Measurements from ENCODE around the gene CCL2. TPM values are rescaled to one million over a fixed set of nuclear protein-coding genes. Genes with fewer than 3 reads are reported as not detected.
"Not testable (repeated sequence)": the region's sequence is repeated elsewhere in the genome, so short reads cannot be mapped to it uniquely, and the experiment has no call there.

CCL2 gene
- total RNA-seq, 1 donor from 2014 or later = 44.1 TPM

- DNase-seq (ENCODE audit: low read depth) = no peak
- peaks cover 8% of the 10 kb centered on the region for H3K4me1 Mint-ChIP-seq (ENCODE audit: low read depth, unreplicated experiment)
- no peak overlapping the region for H3K4me3 Mint-ChIP-seq (ENCODE audit: unreplicated experiment)
- no peaks in the 10 kb centered on the region for H3K36me3 Mint-ChIP-seq (ENCODE audit: low read depth, unreplicated experiment)
- TF ChIP-seq CTCF (IDR thresholded peaks at IDR 0.05; ENCODE audit: insufficient read depth, low read depth, low read length) = no peak
- FAIRE-seq = no peak
- Histone ChIP-seq H3K4me2 (ENCODE audit: low read length) (no peak overlapping the region), H3K79me2 (ENCODE audit: insufficient read depth, low read length) (no peaks in the 10 kb centered on the region), H3K9me3 (ENCODE audit: insufficient read depth, low read depth, low read length) (peaks cover under 1% of the 10 kb centered on the region), H3K4me1 (ENCODE audit: insufficient read depth, low read length) (peaks cover 3% of the 10 kb centered on the region), H3K9ac (ENCODE audit: low read length) (no peak overlapping the region), H3K27ac (ENCODE audit: low read depth, low read length) (no peak overlapping the region), H3K36me3 (ENCODE audit: insufficient read depth, low read length) (no peaks in the 10 kb centered on the region), H4K20me1 (ENCODE audit: insufficient read depth, low read length) (no peaks in the 10 kb centered on the region), H3K4me3 (ENCODE audit: insufficient read depth, low read depth, low read length) (no peak overlapping the region), H2AFZ (ENCODE audit: low read depth, low read length) (no peak overlapping the region), H3K27me3 (ENCODE audit: insufficient read depth, low read length) (no peaks in the 10 kb centered on the region)
- H3K9me3 Mint-ChIP-seq (ENCODE audit: unreplicated experiment) = peaks cover 3% of the 10 kb centered on the region
- peaks cover 16% of the 10 kb centered on the region for H3K27me3 Mint-ChIP-seq (ENCODE audit: low read depth, unreplicated experiment)
- H3K27ac Mint-ChIP-seq (ENCODE audit: unreplicated experiment) = no peak overlapping the region
Observed at GRCh38 chr17:34225046-34225445, 30.0 kb upstream of the CCL2 start.

- Histone ChIP-seq H3K4me2 (ENCODE audit: low read length) (no peak overlapping the region), H3K4me1 (ENCODE audit: insufficient read depth, low read length) (peaks cover 3% of the 10 kb centered on the region), H2AFZ (ENCODE audit: low read depth, low read length) (no peak overlapping the region), H3K79me2 (ENCODE audit: insufficient read depth, low read length) (no peaks in the 10 kb centered on the region), H3K9ac (ENCODE audit: low read length) (no peak overlapping the region), H3K27ac (ENCODE audit: low read depth, low read length) (no peak overlapping the region), H3K36me3 (ENCODE audit: insufficient read depth, low read length) (no peaks in the 10 kb centered on the region), H3K9me3 (ENCODE audit: insufficient read depth, low read depth, low read length) (peaks cover 2% of the 10 kb centered on the region), H3K27me3 (ENCODE audit: insufficient read depth, low read length) (no peaks in the 10 kb centered on the region), H3K4me3 (ENCODE audit: insufficient read depth, low read depth, low read length) (no peak overlapping the region), H4K20me1 (ENCODE audit: insufficient read depth, low read length) (no peaks in the 10 kb centered on the region)
- Mint-ChIP-seq H3K4me3 (ENCODE audit: unreplicated experiment) (no peak overlapping the region), H3K27ac (ENCODE audit: unreplicated experiment) (no peak overlapping the region), H3K9me3 (ENCODE audit: unreplicated experiment) (peaks cover 4% of the 10 kb centered on the region), H3K36me3 (ENCODE audit: low read depth, unreplicated experiment) (no peaks in the 10 kb centered on the region), H3K4me1 (ENCODE audit: low read depth, unreplicated experiment) (peaks cover 5% of the 10 kb centered on the region), H3K27me3 (ENCODE audit: low read depth, unreplicated experiment) (peaks cover 15% of the 10 kb centered on the region)
- peak; percentile 77 for DNase-seq (ENCODE audit: low read depth)
- TF ChIP-seq CTCF (IDR thresholded peaks at IDR 0.05; ENCODE audit: insufficient read depth, low read depth, low read length) (no peak), EZH2 (IDR thresholded peaks at IDR 0.05; ENCODE audit: insufficient read depth, low read length) (no peak)
- FAIRE-seq = no peak
Observed at GRCh38 chr17:34226011-34226743, 28.9 kb upstream of the CCL2 start.

GRCh38 chr17:34226744-34227034 is 28.4 kb upstream of the CCL2 start:
- Histone ChIP-seq H3K9ac (ENCODE audit: low read length) (no peak overlapping the region), H3K27ac (ENCODE audit: low read depth, low read length) (no peak overlapping the region), H3K36me3 (ENCODE audit: insufficient read depth, low read length) (no peaks in the 10 kb centered on the region), H3K4me2 (ENCODE audit: low read length) (no peak overlapping the region), H3K79me2 (ENCODE audit: insufficient read depth, low read length) (no peaks in the 10 kb centered on the region), H2AFZ (ENCODE audit: low read depth, low read length) (no peak overlapping the region), H3K27me3 (ENCODE audit: insufficient read depth, low read length) (no peaks in the 10 kb centered on the region), H3K4me1 (ENCODE audit: insufficient read depth, low read length) (peaks cover 3% of the 10 kb centered on the region), H3K4me3 (ENCODE audit: insufficient read depth, low read depth, low read length) (no peak overlapping the region), H4K20me1 (ENCODE audit: insufficient read depth, low read length) (no peaks in the 10 kb centered on the region), H3K9me3 (ENCODE audit: insufficient read depth, low read depth, low read length) (peaks cover 2% of the 10 kb centered on the region)
- no peak for DNase-seq (ENCODE audit: low read depth)
- Mint-ChIP-seq H3K36me3 (ENCODE audit: low read depth, unreplicated experiment) (no peaks in the 10 kb centered on the region), H3K9me3 (ENCODE audit: unreplicated experiment) (peaks cover 8% of the 10 kb centered on the region), H3K27me3 (ENCODE audit: low read depth, unreplicated experiment) (peaks cover 11% of the 10 kb centered on the region), H3K27ac (ENCODE audit: unreplicated experiment) (no peak overlapping the region), H3K4me3 (ENCODE audit: unreplicated experiment) (no peak overlapping the region), H3K4me1 (ENCODE audit: low read depth, unreplicated experiment) (peaks cover 5% of the 10 kb centered on the region)
- TF ChIP-seq CTCF (IDR thresholded peaks at IDR 0.05; ENCODE audit: insufficient read depth, low read depth, low read length) (no peak), EZH2 (IDR thresholded peaks at IDR 0.05; ENCODE audit: insufficient read depth, low read length) (no peak)
- FAIRE-seq = no peak

- DNase-seq (ENCODE audit: low read depth); H3K4me3 Mint-ChIP-seq (ENCODE audit: unreplicated experiment); H3K27ac ChIP-seq (ENCODE audit: low read depth, low read length); H3K27me3 Mint-ChIP-seq (ENCODE audit: low read depth, unreplicated experiment); H3K9me3 ChIP-seq (ENCODE audit: insufficient read depth, low read depth, low read length); H3K36me3 ChIP-seq (ENCODE audit: insufficient read depth, low read length); H3K36me3 Mint-ChIP-seq (ENCODE audit: low read depth, unreplicated experiment); H3K9me3 Mint-ChIP-seq (ENCODE audit: unreplicated experiment); H3K4me1 Mint-ChIP-seq (ENCODE audit: low read depth, unreplicated experiment); H3K4me2 ChIP-seq (ENCODE audit: low read length); H3K9ac ChIP-seq (ENCODE audit: low read length); H2AFZ ChIP-seq (ENCODE audit: low read depth, low read length); FAIRE-seq; H3K4me1 ChIP-seq (ENCODE audit: insufficient read depth, low read length); H3K27me3 ChIP-seq (ENCODE audit: insufficient read depth, low read length); H3K27ac Mint-ChIP-seq (ENCODE audit: unreplicated experiment); H3K4me3 ChIP-seq (ENCODE audit: insufficient read depth, low read depth, low read length); H3K79me2 ChIP-seq (ENCODE audit: insufficient read depth, low read length); H4K20me1 ChIP-seq (ENCODE audit: insufficient read depth, low read length): not testable (repeated sequence)
Observed at GRCh38 chr17:34227293-34227692, 27.8 kb upstream of the CCL2 start.

Data from astrocyte (in vitro differentiated cells and primary cell).